HG02642 (cell line): ENCODE results near the gene ZBTB39.
"Not testable (repeated sequence)": the region's sequence is repeated elsewhere in the genome, so short reads cannot be mapped to it uniquely, and the experiment has no call there.

Source experiments
- ATAC-seq: cut with Tn5 transposase; IDR thresholded peaks from one replicate; pipeline ENCODE4 v1.9.1; 2021; ENCODE audit warnings: mild to moderate bottlenecking; ENCODE audit not compliant: unreplicated experiment, poor library complexity

ZBTB39 gene, protein sequence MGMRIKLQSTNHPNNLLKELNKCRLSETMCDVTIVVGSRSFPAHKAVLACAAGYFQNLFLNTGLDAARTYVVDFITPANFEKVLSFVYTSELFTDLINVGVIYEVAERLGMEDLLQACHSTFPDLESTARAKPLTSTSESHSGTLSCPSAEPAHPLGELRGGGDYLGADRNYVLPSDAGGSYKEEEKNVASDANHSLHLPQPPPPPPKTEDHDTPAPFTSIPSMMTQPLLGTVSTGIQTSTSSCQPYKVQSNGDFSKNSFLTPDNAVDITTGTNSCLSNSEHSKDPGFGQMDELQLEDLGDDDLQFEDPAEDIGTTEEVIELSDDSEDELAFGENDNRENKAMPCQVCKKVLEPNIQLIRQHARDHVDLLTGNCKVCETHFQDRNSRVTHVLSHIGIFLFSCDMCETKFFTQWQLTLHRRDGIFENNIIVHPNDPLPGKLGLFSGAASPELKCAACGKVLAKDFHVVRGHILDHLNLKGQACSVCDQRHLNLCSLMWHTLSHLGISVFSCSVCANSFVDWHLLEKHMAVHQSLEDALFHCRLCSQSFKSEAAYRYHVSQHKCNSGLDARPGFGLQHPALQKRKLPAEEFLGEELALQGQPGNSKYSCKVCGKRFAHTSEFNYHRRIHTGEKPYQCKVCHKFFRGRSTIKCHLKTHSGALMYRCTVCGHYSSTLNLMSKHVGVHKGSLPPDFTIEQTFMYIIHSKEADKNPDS

GRCh38 chr12:57005980-57006808 is at the start of gene ZBTB39:
TSS of gene ZBTB39 (minus strand) at chr12:57006546. CDS start at chr12:57004917, 1,629 bp downstream.
- peak; percentile 84 for ATAC-seq

GRCh38 chr12:57055824-57056223 is 49.5 kb upstream of the ZBTB39 start:
- no peak for ATAC-seq

DNA sequence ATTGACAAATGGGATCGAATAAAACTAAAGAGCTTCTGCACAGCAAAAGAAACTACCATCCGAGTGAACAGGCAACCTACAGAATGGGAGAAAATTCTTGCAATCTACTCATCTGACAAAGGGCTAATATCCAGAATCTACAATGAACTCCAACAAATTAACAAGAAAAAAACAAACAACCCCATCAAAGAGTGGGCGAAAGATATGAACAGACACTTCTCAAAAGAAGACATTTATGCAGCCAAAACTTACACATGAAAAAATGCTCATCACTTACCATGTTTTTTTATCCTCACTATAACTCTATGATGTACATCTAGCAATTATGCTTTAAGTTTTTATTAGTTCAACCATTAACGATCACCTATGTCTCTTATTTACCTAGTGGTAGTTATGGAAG is 47.6 kb upstream of the ZBTB39 start:
- ATAC-seq = not testable (repeated sequence)

DNA sequence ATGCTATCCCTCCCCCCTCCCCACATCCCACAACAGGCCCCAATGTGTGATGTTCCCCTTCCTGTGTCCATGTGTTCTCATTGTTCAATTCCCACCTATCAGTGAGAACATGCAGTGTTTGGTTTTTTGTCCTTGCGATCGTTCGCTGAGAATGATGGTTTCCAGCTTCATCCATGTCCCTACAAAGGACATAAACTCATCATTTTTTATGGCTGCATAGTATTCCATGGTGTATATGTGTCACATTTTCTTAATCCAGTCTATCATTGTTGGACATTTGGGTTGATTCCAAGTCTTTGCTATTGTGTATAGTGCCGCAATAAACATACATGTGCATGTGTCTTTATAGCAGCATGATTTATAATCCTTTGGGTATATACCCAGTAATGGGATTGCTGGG is 46.8 kb upstream of the ZBTB39 start:
- not testable (repeated sequence) for ATAC-seq

- ATAC-seq = no peak
These were observed 44.7 kb upstream of the ZBTB39 start for GRCh38 chr12:57051011-57051410.

DNA sequence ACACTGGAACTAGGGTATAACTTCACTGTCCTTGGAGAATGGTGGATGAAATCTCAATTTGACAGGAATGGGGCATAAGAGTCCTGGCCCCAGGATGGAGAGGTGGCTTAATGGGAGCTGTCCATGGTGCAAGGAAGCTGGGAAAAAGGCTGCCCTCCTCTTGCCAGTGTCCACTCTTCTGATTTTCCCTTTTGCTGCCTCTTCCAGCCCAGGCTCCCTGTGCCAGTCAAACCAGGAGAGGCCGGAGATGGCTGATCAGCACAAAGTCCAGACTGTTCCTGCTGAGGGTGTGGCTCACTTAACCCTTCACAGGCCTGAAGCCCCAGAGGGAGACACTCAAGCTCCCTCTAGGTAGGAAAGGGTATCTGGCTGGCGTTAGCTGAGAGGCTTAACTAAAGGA is 43.5 kb upstream of the ZBTB39 start, which contains the start of gene MYO1A:
Gene MYO1A (minus strand): TSS at position 240 of the 400 bp plus-strand sequence. CDS start 1,806 bp downstream, outside the sequence.
- no peak for ATAC-seq

DNA sequence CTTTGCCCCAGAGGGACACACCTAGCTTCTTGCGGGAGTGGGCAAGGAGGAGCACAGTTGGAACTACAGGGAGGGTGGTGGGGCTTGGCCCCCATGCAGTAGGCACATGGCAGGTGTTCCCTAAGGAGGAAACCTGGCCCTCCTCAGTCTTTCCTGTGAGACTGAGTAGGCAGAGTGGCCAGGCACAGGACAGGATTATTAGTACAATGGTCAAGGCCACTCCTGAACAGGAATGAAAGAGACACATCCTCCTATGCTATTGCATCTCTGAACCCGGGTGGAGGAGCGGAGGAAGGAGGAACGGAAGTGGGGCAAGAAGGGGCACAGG is 42.7 kb upstream of the ZBTB39 start:
- no peak for ATAC-seq

- ATAC-seq = no peak
These were observed 42.2 kb upstream of the ZBTB39 start for GRCh38 chr12:57048423-57049118.

- no peak for ATAC-seq
These were observed 41.6 kb upstream of the ZBTB39 start for GRCh38 chr12:57047981-57048380.

- no peak for ATAC-seq
These were observed 40.9 kb upstream of the ZBTB39 start for GRCh38 chr12:57046947-57047890.

DNA sequence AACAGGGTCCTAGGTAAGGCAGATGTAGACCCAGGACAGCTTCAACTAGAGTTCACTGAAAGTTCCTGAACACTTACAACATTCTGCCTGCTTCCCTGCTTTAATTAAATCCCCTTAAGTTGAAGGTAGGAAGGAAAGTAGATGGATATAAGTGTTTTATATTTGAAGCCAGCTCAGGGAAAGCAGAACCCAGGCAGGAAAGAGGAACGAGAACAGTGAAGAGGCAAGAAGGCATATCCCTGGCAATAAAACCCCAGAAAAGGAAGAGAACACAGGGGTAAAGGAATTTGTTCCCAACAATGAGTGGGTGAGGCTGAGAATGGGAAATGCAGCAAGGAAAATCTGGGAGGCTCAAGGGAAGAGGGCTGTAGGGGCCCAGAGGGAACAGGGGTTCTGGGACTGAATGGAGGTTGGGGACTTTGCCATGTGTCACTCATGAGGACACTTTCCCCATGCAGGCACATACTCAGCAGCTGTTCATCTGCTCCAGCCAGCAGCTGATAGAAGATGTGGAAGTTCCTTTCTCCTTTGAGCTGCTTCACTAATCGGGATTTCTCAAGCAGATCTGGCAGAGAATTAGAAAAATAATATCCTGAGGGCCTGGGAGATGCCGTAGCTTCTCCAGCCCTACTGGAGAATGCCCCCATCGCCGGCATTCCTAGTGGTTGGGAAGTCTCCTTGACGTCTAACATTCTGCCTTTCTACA is 39.9 kb upstream of the ZBTB39 start:
- ATAC-seq = no peak

DNA sequence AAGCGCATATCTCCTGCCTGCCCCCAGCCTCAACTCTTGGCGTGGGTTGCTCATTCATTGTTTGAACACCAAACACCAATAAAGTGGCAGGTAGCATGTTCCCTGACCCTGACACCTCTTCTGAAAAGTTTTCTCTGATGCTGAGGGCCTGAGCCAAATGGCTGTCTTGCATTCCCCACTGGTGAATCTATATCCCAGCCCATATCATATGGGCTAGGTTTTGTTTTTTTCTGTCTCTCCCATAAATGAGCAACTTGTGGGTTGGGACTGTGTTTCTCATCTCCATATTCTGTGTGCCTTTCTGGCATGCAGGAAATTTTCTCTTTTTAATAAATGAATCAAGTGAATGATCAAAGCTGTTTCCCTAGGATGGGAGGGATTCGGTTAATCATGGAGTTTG is 38.5 kb upstream of the ZBTB39 start:
- ATAC-seq = no peak

DNA sequence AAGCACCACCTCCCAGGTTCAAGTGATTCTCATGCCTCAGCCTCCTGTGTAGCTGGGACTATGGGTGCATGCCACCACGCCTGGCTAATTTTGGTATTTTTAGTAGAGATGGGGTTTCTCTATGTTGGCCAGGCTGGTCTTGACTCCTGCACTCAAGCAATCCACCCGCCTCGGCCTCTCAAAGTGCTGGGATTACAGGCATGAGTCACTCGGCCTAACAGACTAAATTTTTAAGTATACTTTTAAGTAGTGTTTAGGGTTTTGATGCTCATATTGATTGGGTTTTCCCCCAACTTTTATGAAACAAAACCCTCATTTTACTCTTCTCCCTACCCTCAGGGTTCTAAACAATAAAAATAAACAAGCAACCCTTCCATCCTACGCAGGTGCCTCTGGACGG is 38.1 kb upstream of the ZBTB39 start:
- no peak for ATAC-seq

GRCh38 chr12:57042695-57043094 is 36.3 kb upstream of the ZBTB39 start:
- ATAC-seq = no peak

DNA sequence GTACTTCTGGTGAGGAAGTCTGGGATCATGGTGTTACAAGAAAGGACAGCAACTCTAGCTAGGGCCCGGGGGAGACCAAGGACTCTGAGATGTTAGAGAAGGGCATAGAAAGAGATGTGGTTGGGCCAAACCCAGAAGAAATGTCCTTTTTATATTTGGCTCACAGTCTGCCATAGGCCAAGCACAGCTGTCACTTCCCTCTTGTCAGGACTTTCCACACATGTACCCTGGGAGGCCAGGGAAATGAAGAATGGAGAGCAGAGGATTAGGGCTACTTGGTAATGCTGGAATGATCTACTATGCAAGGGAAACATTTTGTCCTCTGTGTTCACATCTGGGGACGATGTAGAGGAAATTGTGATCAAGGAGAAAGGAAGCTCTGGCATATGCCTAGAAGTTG is 34.4 kb upstream of the ZBTB39 start:
- ATAC-seq = no peak

DNA sequence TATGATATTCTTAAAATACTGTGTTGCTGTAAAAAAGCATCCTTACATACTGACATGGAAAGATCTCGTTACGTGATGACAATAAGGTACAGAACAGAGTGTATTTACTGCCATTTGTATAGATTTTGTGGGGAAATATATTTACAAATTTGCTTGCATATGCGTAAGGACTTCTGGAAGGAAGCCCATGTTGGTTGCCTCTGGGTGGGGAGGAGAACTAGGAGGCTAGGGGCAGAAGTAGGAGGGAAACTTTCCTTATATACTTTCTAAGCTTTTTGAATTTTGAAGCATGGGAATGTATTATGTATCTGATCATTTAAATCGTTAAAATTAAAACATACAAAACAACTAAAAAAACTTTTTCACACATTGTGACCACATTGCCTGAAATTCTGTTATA is 33.9 kb upstream of the ZBTB39 start:
- ATAC-seq = no peak

GRCh38 chr12:57039016-57039798 is 32.9 kb upstream of the ZBTB39 start:
- ATAC-seq = no peak

DNA sequence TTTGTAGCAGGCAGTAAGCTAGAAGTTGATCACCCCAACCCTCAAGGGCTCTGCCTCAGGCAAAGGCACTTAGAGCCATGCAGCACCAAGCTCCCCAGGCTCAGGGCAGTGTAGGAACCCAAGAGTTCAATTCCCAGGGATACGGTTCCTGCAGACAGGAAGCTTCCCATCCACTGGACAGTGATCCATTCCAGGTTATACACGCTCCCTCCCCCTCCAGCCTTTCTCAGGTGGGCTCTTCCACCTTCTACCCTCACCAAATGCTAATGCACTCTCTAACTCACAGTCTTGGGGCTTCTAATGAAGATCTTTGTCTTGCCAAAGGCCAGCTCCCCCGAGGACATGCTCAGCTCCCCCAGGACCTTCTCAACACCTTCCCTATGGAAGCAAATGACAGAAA is 30.9 kb upstream of the ZBTB39 start:
- ATAC-seq = no peak
